ENCODE measurements around the gene ETDA. TPM values are rescaled to one million over a fixed set of nuclear protein-coding genes. Genes with fewer than 3 reads are reported as not detected.
"Not testable (repeated sequence)": the region's sequence is repeated elsewhere in the genome, so short reads cannot be mapped to it uniquely, and the experiment has no call there.

The ETDA gene
- polyA plus RNA-seq (2011; rRNA removed) (not detected in 2 replicates), polyA minus RNA-seq (2011; rRNA and poly(A)+ RNA removed) (not detected in 2 replicates)

DNA sequence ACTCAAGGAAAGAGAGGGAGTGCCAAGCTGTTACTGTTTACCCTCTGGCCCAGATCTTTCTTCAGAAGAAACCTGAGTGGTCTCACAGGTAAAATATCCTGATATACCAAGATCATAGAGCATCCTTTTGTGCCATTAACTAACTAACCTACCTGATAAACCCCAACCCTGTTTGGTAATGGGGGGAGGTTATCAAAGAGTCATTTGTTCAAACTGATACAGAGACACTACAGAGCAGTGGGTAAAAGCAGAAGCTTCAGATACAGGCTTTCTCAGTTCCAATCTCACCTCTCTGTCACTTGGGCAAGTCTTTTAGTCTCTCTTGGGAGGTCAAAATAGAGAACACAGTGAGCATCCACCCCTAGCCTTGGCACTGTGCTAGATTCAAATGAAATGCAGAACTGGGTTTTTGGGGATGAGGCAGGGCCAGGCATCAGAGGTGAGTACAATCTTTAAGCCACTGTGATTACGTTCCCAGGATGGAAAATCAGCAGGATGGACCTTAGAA lies at the start of gene ETDA:
Gene ETDA (plus strand): TSS at position 51 of the 508 bp plus-strand sequence. CDS start 1,216 bp downstream, outside the sequence.
- DNase-seq (ENCODE audit: low read depth, low spot score); CTCF ChIA-PET; H3K27me3 ChIP-seq (ENCODE audit: control insufficient read depth, insufficient read depth, low read length); H3K27ac ChIP-seq (ENCODE audit: low read depth, low read length); POLR2A ChIA-PET; H3K9me3 ChIP-seq (ENCODE audit: control insufficient read depth, insufficient read depth, low read length); H3K4me3 ChIP-seq (ENCODE audit: low read depth, low read length): not testable (repeated sequence)

DNA sequence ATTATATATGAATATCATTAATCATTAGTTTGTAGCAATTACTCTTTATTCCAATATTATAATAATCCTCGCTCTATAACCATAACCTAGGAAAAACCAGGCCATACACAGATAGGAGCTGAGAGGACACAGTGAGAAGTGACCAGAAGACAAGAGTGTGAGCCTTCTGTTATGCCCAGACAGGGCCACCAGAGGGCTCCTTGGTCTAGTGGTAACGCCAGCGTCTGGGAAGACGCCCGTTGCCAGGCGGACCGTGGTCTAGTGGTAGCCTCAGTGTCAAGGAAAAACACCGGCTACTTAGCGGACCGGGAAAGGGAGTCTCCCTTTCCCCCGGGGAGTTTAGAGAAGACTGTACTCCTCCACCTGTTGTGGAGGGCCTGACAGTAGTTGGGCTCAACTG lies 45.4 kb upstream of the ETDA start:
- H3K27ac ChIP-seq (ENCODE audit: low read depth, low read length); H3K27me3 ChIP-seq (ENCODE audit: control insufficient read depth, insufficient read depth, low read length); POLR2A ChIA-PET; CTCF ChIA-PET; DNase-seq (ENCODE audit: low read depth, low spot score); H3K4me3 ChIP-seq (ENCODE audit: low read depth, low read length); H3K9me3 ChIP-seq (ENCODE audit: control insufficient read depth, insufficient read depth, low read length): not testable (repeated sequence)
- TF ChIP-seq, protein P1, sequence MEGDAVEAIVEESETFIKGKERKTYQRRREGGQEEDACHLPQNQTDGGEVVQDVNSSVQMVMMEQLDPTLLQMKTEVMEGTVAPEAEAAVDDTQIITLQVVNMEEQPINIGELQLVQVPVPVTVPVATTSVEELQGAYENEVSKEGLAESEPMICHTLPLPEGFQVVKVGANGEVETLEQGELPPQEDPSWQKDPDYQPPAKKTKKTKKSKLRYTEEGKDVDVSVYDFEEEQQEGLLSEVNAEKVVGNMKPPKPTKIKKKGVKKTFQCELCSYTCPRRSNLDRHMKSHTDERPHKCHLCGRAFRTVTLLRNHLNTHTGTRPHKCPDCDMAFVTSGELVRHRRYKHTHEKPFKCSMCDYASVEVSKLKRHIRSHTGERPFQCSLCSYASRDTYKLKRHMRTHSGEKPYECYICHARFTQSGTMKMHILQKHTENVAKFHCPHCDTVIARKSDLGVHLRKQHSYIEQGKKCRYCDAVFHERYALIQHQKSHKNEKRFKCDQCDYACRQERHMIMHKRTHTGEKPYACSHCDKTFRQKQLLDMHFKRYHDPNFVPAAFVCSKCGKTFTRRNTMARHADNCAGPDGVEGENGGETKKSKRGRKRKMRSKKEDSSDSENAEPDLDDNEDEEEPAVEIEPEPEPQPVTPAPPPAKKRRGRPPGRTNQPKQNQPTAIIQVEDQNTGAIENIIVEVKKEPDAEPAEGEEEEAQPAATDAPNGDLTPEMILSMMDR (IDR thresholded peaks at IDR 0.05; ENCODE audit: low read depth, low read length): peak; percentile 24

DNA sequence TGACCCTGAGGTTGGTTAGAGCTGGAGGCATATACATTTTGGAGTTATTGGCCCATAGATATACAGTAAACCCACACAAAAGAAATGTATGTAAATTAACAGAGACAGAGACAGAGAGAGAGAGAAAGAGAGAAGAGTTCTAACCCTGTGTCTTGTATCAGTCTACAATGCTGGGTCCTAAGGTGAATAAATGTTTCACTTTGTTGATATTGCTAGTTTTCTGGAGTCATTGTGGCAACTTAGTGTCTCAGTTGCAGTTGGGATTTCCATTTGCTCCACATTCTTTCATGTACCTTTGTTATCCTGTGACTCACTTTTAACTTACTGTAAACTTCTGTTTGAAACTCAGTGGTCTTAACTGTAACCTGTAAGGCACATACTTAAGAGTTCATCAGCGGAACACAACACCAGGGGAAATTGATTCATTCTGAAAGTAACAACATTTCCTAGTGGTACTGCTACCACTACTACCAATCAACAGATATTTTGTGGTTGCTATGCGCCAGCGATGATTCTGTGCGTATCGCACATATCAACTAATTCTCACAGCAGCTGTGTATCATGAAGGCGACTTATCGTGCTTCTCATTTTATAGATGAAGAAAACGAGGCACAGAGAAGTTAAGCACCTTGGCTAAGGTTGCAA lies 38.5 kb upstream of the ETDA start:
- CTCF ChIA-PET: no interaction called here
- no peak for DNase-seq (ENCODE audit: low read depth, low spot score)
- Histone ChIP-seq H3K4me3 (ENCODE audit: low read depth, low read length) (no peak overlapping the region), H3K27ac (ENCODE audit: low read depth, low read length) (no peak overlapping the region), H3K27me3 (ENCODE audit: control insufficient read depth, insufficient read depth, low read length) (no peaks in the 10 kb centered on the region), H3K9me3 (ENCODE audit: control insufficient read depth, insufficient read depth, low read length) (no peaks in the 10 kb centered on the region)
- TF ChIP-seq, protein P1 (IDR thresholded peaks at IDR 0.05; ENCODE audit: low read depth, low read length): no peak
- POLR2A ChIA-PET: no interaction called here

DNA sequence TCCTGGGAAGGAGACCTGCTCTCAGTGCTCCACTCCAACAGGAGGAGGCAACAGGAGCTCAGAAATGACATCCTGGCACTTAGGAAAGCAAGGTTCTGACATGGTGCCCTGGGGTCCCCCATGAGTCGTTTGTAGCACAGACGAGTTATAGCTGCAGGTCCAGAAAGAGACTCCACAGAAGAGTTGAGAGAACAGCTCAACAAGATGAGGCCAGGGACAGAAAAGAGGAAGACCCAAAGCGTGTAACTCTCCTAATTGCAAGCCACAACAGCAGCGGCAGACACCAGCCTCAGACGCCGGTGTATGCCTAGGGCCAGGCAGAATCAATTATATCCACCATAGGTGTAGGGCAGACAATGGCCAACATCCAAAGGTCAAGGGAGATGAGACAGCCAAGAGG lies 5.9 kb upstream of the ETDA start:
- H3K27me3 ChIP-seq (ENCODE audit: control insufficient read depth, insufficient read depth, low read length); CTCF ChIA-PET; POLR2A ChIA-PET; H3K27ac ChIP-seq (ENCODE audit: low read depth, low read length); H3K4me3 ChIP-seq (ENCODE audit: low read depth, low read length); H3K9me3 ChIP-seq (ENCODE audit: control insufficient read depth, insufficient read depth, low read length); DNase-seq (ENCODE audit: low read depth, low spot score): not testable (repeated sequence)

DNA sequence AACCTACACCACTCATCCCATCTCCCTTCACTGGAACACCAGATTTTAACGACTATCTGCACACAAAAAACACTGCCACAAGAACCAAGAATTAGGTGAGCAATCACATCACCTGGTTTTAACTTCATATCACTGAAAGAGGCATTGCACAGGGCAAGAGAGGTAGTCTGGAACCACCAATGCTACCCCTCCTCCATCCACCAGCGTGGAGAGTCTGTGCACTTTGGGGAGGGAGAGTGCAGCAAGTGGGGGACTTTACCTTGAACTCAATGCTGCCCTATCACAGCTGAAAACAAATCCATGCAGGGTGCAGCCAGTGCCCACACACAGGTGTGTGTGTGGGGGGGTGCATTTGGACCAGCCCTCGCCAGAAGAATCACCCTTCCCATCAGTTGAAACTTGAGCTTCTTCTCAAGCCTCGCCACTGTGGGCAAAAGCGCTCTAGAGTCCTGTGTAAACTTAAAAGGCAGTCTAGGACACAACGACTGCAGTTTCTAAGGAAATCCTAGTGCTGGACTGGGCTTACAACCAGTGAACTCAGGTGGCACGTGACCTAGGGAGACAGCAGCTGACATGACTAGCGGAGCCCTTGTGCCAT lies 4.3 kb downstream of the ETDA start:
- H3K4me3 ChIP-seq (ENCODE audit: low read depth, low read length); H3K9me3 ChIP-seq (ENCODE audit: control insufficient read depth, insufficient read depth, low read length); H3K27ac ChIP-seq (ENCODE audit: low read depth, low read length); CTCF ChIA-PET; DNase-seq (ENCODE audit: low read depth, low spot score); H3K27me3 ChIP-seq (ENCODE audit: control insufficient read depth, insufficient read depth, low read length); POLR2A ChIA-PET: not testable (repeated sequence)

DNA sequence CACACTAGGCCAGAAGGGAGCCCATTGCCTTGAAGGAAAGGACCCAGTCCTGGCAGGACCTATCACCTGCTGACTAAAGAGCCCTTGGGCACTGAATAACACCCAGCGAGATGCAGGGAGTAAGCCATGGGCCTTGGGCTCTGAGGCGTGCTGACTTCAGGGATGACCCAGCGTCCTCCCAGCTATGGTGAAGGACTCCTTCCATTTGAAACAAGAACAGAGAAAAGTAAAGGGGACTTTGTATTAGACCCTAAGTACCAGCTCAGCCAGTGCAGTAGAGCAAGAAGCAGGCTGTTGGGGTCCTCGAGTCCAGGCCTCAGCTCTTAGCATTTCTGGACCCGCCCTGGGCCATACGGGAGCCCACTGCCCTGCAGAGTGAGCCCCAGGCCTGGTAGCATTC lies 5.1 kb downstream of the ETDA start:
- Histone ChIP-seq H3K4me3 (ENCODE audit: low read depth, low read length) (no peak overlapping the region), H3K27me3 (ENCODE audit: control insufficient read depth, insufficient read depth, low read length) (no peaks in the 10 kb centered on the region), H3K9me3 (ENCODE audit: control insufficient read depth, insufficient read depth, low read length) (no peaks in the 10 kb centered on the region), H3K27ac (ENCODE audit: low read depth, low read length) (no peak overlapping the region)
- CTCF ChIA-PET: no interaction called here
- no peak for DNase-seq (ENCODE audit: low read depth, low spot score)
- TF ChIP-seq, protein P1 (IDR thresholded peaks at IDR 0.05; ENCODE audit: low read depth, low read length): no peak
- POLR2A ChIA-PET: no interaction called here

Measured in AG04450 (cell line).